ENCODE data around the gene PTGDR. TPM values are rescaled to one million over a fixed set of nuclear protein-coding genes. Genes with fewer than 3 reads are reported as not detected.

PTGDR gene
- total RNA-seq, 1 experiment from 2014 or later = not detected

DNA sequence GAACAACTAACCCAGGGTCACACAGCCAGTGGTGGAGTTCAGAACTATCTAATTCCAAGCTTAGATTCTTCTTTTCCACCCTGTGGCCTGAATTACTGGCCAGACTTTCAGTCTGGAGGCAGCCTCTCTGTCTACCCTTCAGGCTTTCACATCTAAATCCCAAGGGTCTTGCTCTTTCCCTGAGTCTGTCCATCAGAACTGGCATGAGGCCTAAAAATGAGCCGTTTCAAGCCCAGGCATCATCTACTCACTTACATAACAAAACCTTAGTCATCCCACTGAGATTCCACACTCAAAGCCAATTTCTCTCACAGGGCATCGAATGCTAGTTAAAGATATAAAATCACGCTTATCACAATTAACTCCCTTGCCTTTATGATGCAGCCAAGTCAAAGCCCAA lies 1.3 kb upstream of the PTGDR start:
- no peaks in the 10 kb centered on the region for H3K4me1 ChIP-seq (replicated peaks; ENCODE audit: insufficient read depth)
- no TSS peak for BruUV-seq (replicated peaks)
- DNase-seq = no peak
- H3K4me2 ChIP-seq = no peak overlapping the region
- H4K20me1 ChIP-seq (ENCODE audit: insufficient read depth) = no peaks in the 10 kb centered on the region
- H3K4me3 ChIP-seq = no peak overlapping the region
- ChIA-PET POLR2A (ENCODE audit: unreplicated experiment) (no interaction called here), CTCF (no interaction called here)
- H3K36me3 ChIP-seq (ENCODE audit: low read depth) = no peaks in the 10 kb centered on the region
- no peaks in the 10 kb centered on the region for H3F3A ChIP-seq (ENCODE audit: insufficient read depth, low read depth)
- H3K27me3 ChIP-seq (ENCODE audit: insufficient read depth, low read depth) = no peaks in the 10 kb centered on the region
- H2AFZ ChIP-seq = no peak overlapping the region
- H3K9me2 ChIP-seq (ENCODE audit: insufficient read depth) = no peaks in the 10 kb centered on the region
- H3K27ac ChIP-seq = no peak overlapping the region
- no peaks in the 10 kb centered on the region for H3K9me3 ChIP-seq (ENCODE audit: insufficient read depth, low read depth)
- TF ChIP-seq EZH2 (IDR thresholded peaks at IDR 0.05; ENCODE audit: low read depth) = no peak
- TF ChIP-seq, protein P1, sequence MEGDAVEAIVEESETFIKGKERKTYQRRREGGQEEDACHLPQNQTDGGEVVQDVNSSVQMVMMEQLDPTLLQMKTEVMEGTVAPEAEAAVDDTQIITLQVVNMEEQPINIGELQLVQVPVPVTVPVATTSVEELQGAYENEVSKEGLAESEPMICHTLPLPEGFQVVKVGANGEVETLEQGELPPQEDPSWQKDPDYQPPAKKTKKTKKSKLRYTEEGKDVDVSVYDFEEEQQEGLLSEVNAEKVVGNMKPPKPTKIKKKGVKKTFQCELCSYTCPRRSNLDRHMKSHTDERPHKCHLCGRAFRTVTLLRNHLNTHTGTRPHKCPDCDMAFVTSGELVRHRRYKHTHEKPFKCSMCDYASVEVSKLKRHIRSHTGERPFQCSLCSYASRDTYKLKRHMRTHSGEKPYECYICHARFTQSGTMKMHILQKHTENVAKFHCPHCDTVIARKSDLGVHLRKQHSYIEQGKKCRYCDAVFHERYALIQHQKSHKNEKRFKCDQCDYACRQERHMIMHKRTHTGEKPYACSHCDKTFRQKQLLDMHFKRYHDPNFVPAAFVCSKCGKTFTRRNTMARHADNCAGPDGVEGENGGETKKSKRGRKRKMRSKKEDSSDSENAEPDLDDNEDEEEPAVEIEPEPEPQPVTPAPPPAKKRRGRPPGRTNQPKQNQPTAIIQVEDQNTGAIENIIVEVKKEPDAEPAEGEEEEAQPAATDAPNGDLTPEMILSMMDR (conservative IDR thresholded peaks at IDR 0.05) = no peak
- intact Hi-C loops (cut with micrococcal nuclease; ENCODE audit: unreplicated experiment) = no loop called here
- no peaks in the 10 kb centered on the region for H3K79me2 ChIP-seq (ENCODE audit: low read depth)

DNA sequence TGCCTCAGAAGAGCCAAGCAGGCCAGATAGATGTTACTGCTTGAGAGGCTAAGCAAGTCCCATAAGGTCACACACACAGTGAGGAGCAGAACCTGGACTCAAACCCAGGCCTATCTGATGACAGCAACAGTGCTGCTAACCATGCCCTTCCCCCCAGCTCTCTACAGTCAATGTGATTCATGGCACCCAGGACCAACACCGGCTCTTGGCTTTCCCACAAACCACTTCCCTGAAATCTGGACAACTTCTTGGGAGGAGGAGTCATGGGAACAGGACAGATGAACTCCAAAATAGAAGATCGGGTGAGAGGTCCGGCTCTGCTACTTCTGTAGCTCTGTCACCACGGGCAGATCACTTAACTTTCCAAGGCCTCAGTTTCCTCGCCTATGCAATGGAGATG lies 716 bp upstream of the PTGDR start:
- ChIA-PET CTCF (interaction anchor here (0.6 kb wide), 2 partner anchors 614 to 984 kb away, joined by 3 to 4 read pairs; no protein-coding TSS in a partner anchor), POLR2A (ENCODE audit: unreplicated experiment) (no interaction called here)
- no peaks in the 10 kb centered on the region for H3K9me3 ChIP-seq (ENCODE audit: insufficient read depth, low read depth)
- H3K27ac ChIP-seq = no peak overlapping the region
- no peak overlapping the region for H3K4me2 ChIP-seq
- no peaks in the 10 kb centered on the region for H3K9me2 ChIP-seq (ENCODE audit: insufficient read depth)
- no peaks in the 10 kb centered on the region for H3K36me3 ChIP-seq (ENCODE audit: low read depth)
- H3K27me3 ChIP-seq (ENCODE audit: insufficient read depth, low read depth) = no peaks in the 10 kb centered on the region
- no TSS peak for BruUV-seq (replicated peaks)
- intact Hi-C loops (cut with micrococcal nuclease; ENCODE audit: unreplicated experiment) = no loop called here
- H3K4me3 ChIP-seq = no peak overlapping the region
- DNase-seq = no peak
- no peak overlapping the region for H2AFZ ChIP-seq
- no peaks in the 10 kb centered on the region for H3K79me2 ChIP-seq (ENCODE audit: low read depth)
- H3F3A ChIP-seq (ENCODE audit: insufficient read depth, low read depth) = no peaks in the 10 kb centered on the region
- H4K20me1 ChIP-seq (ENCODE audit: insufficient read depth) = no peaks in the 10 kb centered on the region
- no peak for TF ChIP-seq EZH2 (IDR thresholded peaks at IDR 0.05; ENCODE audit: low read depth)
- TF ChIP-seq, protein P1 (conservative IDR thresholded peaks at IDR 0.05) = no peak
- no peaks in the 10 kb centered on the region for H3K4me1 ChIP-seq (replicated peaks; ENCODE audit: insufficient read depth)

DNA sequence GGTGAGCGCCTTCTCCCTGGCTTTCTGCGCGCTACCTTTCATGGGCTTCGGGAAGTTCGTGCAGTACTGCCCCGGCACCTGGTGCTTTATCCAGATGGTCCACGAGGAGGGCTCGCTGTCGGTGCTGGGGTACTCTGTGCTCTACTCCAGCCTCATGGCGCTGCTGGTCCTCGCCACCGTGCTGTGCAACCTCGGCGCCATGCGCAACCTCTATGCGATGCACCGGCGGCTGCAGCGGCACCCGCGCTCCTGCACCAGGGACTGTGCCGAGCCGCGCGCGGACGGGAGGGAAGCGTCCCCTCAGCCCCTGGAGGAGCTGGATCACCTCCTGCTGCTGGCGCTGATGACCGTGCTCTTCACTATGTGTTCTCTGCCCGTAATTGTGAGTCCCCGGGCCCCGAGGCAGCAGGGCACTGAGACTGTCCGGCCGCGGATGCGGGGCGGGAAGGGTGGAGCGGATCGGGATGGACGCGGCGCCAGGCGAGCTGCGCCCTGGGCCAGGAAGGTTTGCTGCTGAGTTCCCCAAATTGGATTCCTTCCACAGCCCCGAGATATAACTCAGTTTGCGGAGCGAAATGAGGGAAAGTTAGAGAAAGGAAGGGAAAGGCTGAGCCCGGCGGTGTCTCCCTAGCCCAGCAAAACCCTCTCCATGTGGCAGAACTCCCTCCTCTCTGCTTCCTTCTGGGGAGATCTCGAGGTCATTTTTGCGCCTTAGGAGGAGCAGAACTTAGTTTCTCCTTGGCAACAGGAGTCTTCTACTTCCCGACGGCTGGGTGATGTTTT lies 972 bp downstream of the PTGDR start:
- TF ChIP-seq EZH2 (IDR thresholded peaks at IDR 0.05; ENCODE audit: low read depth) = no peak
- Histone ChIP-seq H3K9me3 (ENCODE audit: insufficient read depth, low read depth) (no peaks in the 10 kb centered on the region), H2AFZ (no peak overlapping the region), H3K36me3 (ENCODE audit: low read depth) (no peaks in the 10 kb centered on the region), H3K79me2 (ENCODE audit: low read depth) (no peaks in the 10 kb centered on the region), H3K4me1 (replicated peaks; ENCODE audit: insufficient read depth) (no peaks in the 10 kb centered on the region), H3K4me3 (no peak overlapping the region), H4K20me1 (ENCODE audit: insufficient read depth) (no peaks in the 10 kb centered on the region), H3K9me2 (ENCODE audit: insufficient read depth) (no peaks in the 10 kb centered on the region), H3F3A (ENCODE audit: insufficient read depth, low read depth) (no peaks in the 10 kb centered on the region), H3K27me3 (ENCODE audit: insufficient read depth, low read depth) (no peaks in the 10 kb centered on the region), H3K27ac (no peak overlapping the region), H3K4me2 (no peak overlapping the region)
- ChIA-PET POLR2A (ENCODE audit: unreplicated experiment) (no interaction called here), CTCF (no interaction called here)
- BruUV-seq (replicated peaks) = no TSS peak
- intact Hi-C loops (cut with micrococcal nuclease; ENCODE audit: unreplicated experiment) = no loop called here
- no peak for DNase-seq

- no peaks in the 10 kb centered on the region for H3K9me3 ChIP-seq (ENCODE audit: insufficient read depth, low read depth)
- no peak overlapping the region for H2AFZ ChIP-seq
- no peak for DNase-seq
- no peaks in the 10 kb centered on the region for H3K4me1 ChIP-seq (replicated peaks; ENCODE audit: insufficient read depth)
- no peaks in the 10 kb centered on the region for H4K20me1 ChIP-seq (ENCODE audit: insufficient read depth)
- TF ChIP-seq, protein P1 (conservative IDR thresholded peaks at IDR 0.05) = no peak
- TF ChIP-seq EZH2 (IDR thresholded peaks at IDR 0.05; ENCODE audit: low read depth) = no peak
- intact Hi-C loops (cut with micrococcal nuclease; ENCODE audit: unreplicated experiment) = no loop called here
- no peak overlapping the region for H3K27ac ChIP-seq
- H3F3A ChIP-seq (ENCODE audit: insufficient read depth, low read depth) = no peaks in the 10 kb centered on the region
- H3K27me3 ChIP-seq (ENCODE audit: insufficient read depth, low read depth) = no peaks in the 10 kb centered on the region
- ChIA-PET CTCF (no interaction called here), POLR2A (ENCODE audit: unreplicated experiment) (no interaction called here)
- H3K9me2 ChIP-seq (ENCODE audit: insufficient read depth) = no peaks in the 10 kb centered on the region
- H3K4me3 ChIP-seq = no peak overlapping the region
- no peaks in the 10 kb centered on the region for H3K79me2 ChIP-seq (ENCODE audit: low read depth)
- no TSS peak for BruUV-seq (replicated peaks)
- H3K36me3 ChIP-seq (ENCODE audit: low read depth) = no peaks in the 10 kb centered on the region
- H3K4me2 ChIP-seq = no peak overlapping the region
Observed at GRCh38 chr14:52269100-52269499, 1.6 kb downstream of the PTGDR start.

Data from PC-9 (cell line).